Liver (tissue), 9 donors: ENCODE measurements around the gene ARID5B. TPM values are rescaled to one million over a fixed set of nuclear protein-coding genes. Genes with fewer than 3 reads are reported as not detected.

Experiments
- DNase-seq: peaks from one replicate; pipeline ENCODE4 v3.0.0-alpha.2; 2017; ENCODE audit warnings: low spot score
- H3K27ac ChIP-seq, 2 donors: one replicate each; pipeline ENCODE4 v1.7.0; 2013; ENCODE audit warnings: inconsistent platforms in 2 of 2, low read length in 2 of 2, control low read depth in 1 of 2, low read depth in 1 of 2, mild to moderate bottlenecking in 1 of 2
- H3K27me3 ChIP-seq, 4 donors: one replicate each; pipeline versions ENCODE4 v1.6.1 to v1.7.0; 2013; ENCODE audit warnings: low read length in 3 of 4, inconsistent platforms in 1 of 4, mild to moderate bottlenecking in 1 of 4, moderate library complexity in 1 of 4; ENCODE audit not compliant: control insufficient read depth in 4 of 4, insufficient read depth in 4 of 4
- H3K36me3 ChIP-seq, 4 donors: one replicate each; pipeline versions ENCODE4 v1.6.1 to v1.7.0; 2013; ENCODE audit warnings: low read length in 3 of 4, mild to moderate bottlenecking in 3 of 4, low read depth in 1 of 4, moderate library complexity in 1 of 4; ENCODE audit not compliant: control insufficient read depth in 4 of 4, insufficient read depth in 3 of 4
- H3K4me1 ChIP-seq, 4 donors: one replicate each; pipeline versions ENCODE4 v1.6.1 to v1.7.0; 2013; ENCODE audit warnings: low read length in 3 of 4, mild to moderate bottlenecking in 3 of 4, moderate library complexity in 1 of 4; ENCODE audit not compliant: control insufficient read depth in 4 of 4, insufficient read depth in 4 of 4
- H3K4me3 ChIP-seq, 3 donors: one replicate each; pipeline versions ENCODE4 v1.6.1 to v1.7.0; 2013; ENCODE audit warnings: low read length in 3 of 3, control low read depth in 1 of 3, low read depth in 1 of 3, mild to moderate bottlenecking in 1 of 3
- H3K9ac ChIP-seq, 2 donors: one replicate each; pipeline ENCODE4 v1.7.0; 2013; ENCODE audit warnings: low read length in 2 of 2, mild to moderate bottlenecking in 2 of 2, moderate library complexity in 2 of 2, control low read depth in 1 of 2, low read depth in 1 of 2
- H3K9me3 ChIP-seq, 4 donors: one replicate each; pipeline versions ENCODE4 v1.6.1 to v1.7.0; 2013; ENCODE audit warnings: low read length in 3 of 4; ENCODE audit not compliant: control insufficient read depth in 4 of 4
- EGR1 ChIP-seq, 2 donors: IDR thresholded peaks; 2 replicates each; pipeline ENCODE4 v1.6.1; 2016 to 2018; ENCODE audit warnings: antibody characterized with exemption in 2 of 2, low read depth in 2 of 2
- FOXA1 ChIP-seq: IDR thresholded peaks from 2 replicates; pipeline ENCODE4 v1.6.1; 2016; ENCODE audit warnings: antibody characterized with exemption
- GABPA ChIP-seq, 2 donors: IDR thresholded peaks in 1 of 2; conservative IDR thresholded peaks in 1 of 2; 2 replicates each; pipeline ENCODE4 v1.6.1; 2016; ENCODE audit warnings: antibody characterized with exemption in 2 of 2, mild to moderate bottlenecking in 1 of 2, moderate library complexity in 1 of 2
- HNF4A ChIP-seq, 2 donors: conservative IDR thresholded peaks; 2 replicates each; pipeline ENCODE4 v1.6.1; 2016; ENCODE audit warnings: antibody characterized with exemption in 2 of 2, mild to moderate bottlenecking in 2 of 2
- JUND ChIP-seq, 2 donors: IDR thresholded peaks; 2 replicates each; pipeline ENCODE4 v1.6.1; 2016; ENCODE audit warnings: antibody characterized with exemption in 2 of 2
- RAD21 ChIP-seq, 2 donors: IDR thresholded peaks; 2 replicates each; pipeline ENCODE4 v1.6.1; 2016; ENCODE audit warnings: antibody characterized with exemption in 2 of 2, mild to moderate bottlenecking in 2 of 2
- REST ChIP-seq: IDR thresholded peaks from 2 replicates; pipeline ENCODE4 v1.6.1; 2016; ENCODE audit warnings: antibody characterized with exemption, mild to moderate bottlenecking
- SP1 ChIP-seq: IDR thresholded peaks from 2 replicates; pipeline ENCODE4 v1.6.1; 2018; ENCODE audit warnings: antibody characterized with exemption, mild to moderate bottlenecking
- TAF1 ChIP-seq: conservative IDR thresholded peaks from 2 replicates; pipeline ENCODE4 v1.6.1; 2016; ENCODE audit warnings: antibody characterized with exemption, mild to moderate bottlenecking
- ZBTB33 ChIP-seq: IDR thresholded peaks from 2 replicates; pipeline ENCODE4 v1.6.1; 2016; ENCODE audit warnings: antibody characterized with exemption
- WGBS: extraction: QIAGEN DNeasy Blood & Tissue Kit; methylation state at CpG from one replicate; pipeline ENCODE4 v1.1.7; 2013; 5-methylcytosine and 5-hydroxymethylcytosine counted together
- polyA plus RNA-seq, 2 donors: library from polyadenylated mRNA; stranded (reverse) in 1 of 2; unstranded in 1 of 2; fragments of 200-250 nt in 1 of 2; fragments of >200 nt in 1 of 2; fragmentation: Nextera tagmentation in 1 of 2; extraction: Ambion mirVana in 1 of 2; gene quantifications; one replicate each; pipeline versions ENCODE4 v1.2.1 to v1.2.3, GENCODE V29; 2013 to 2015
- total RNA-seq, 2 donors: library from RNA; depleted of rRNA; stranded (reverse); fragments of >200 nt; gene quantifications; one replicate each; pipeline ENCODE4 v1.2.3, GENCODE V29; 2014
- TF ChIP-seq, protein P1 (sequence below): IDR thresholded peaks from 2 replicates; pipeline ENCODE4 v1.6.1; 2016; ENCODE audit warnings: antibody characterized with exemption
- donor health status: healthy.
- donor health status: healthy.
- donor health status: healthy.
- donor health status: healthy.
- donor health status: healthy.

The ARID5B gene
- total and polyA plus RNA-seq, 4 donors = 1.3 to 6.4 (median 5.2) TPM

- no peaks in the 10 kb centered on the region for H3K36me3 ChIP-seq
- H3K4me1 ChIP-seq = peaks cover 0 to 23% (median 18%) of the 10 kb centered on the region in 4 donors
- H3K4me3 ChIP-seq = no peak overlapping the region
- DNase-seq = no peak
- H3K9ac ChIP-seq = no peak overlapping the region
- WGBS = 56% methylated on average over 2 of the region's 2 CpGs
- no peaks in the 10 kb centered on the region for H3K9me3 ChIP-seq
- no peak overlapping the region for H3K27ac ChIP-seq
- no peaks in the 10 kb centered on the region for H3K27me3 ChIP-seq
- no peak for TF ChIP-seq RAD21 (IDR thresholded peaks at IDR 0.05)
- TF ChIP-seq SP1 = no peak
- TF ChIP-seq FOXA1 = no peak
- TF ChIP-seq HNF4A (conservative IDR thresholded peaks at IDR 0.05) = no peak
- no peak for TF ChIP-seq ZBTB33
- TF ChIP-seq TAF1 = no peak
- TF ChIP-seq, protein P1, sequence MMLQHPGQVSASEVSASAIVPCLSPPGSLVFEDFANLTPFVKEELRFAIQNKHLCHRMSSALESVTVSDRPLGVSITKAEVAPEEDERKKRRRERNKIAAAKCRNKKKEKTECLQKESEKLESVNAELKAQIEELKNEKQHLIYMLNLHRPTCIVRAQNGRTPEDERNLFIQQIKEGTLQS = no peak
- no peak for TF ChIP-seq REST
- no peak for TF ChIP-seq EGR1 (IDR thresholded peaks at IDR 0.05; ENCODE audit: low read depth in 2 of 2)
Measured at GRCh38 chr10:61898435-61898778, 3.1 kb upstream of the ARID5B start.

GRCh38 chr10:61899069-61899531, 2.4 kb upstream of the ARID5B start:
- Histone ChIP-seq H3K27me3 (no peaks in the 10 kb centered on the region), H3K4me1 (peaks cover 0 to 23% (median 19%) of the 10 kb centered on the region in 4 donors), H3K9me3 (no peaks in the 10 kb centered on the region), H3K9ac (peak overlapping the region in 1 of 2 donors; percentile 95), H3K36me3 (no peaks in the 10 kb centered on the region), H3K27ac (peak overlapping the region in 1 of 2 donors; percentile 100), H3K4me3 (no peak overlapping the region)
- WGBS = 64% methylated on average over 7 of the region's 7 CpGs
- DNase-seq = no peak
- TF ChIP-seq JUND (IDR thresholded peaks at IDR 0.05) (peak in 1 of 2 donors; percentile 15), RAD21 (IDR thresholded peaks at IDR 0.05) (no peak), TAF1 (no peak)

- no peaks in the 10 kb centered on the region for H3K36me3 ChIP-seq
- no peak for DNase-seq
- H3K4me1 ChIP-seq = peaks cover 0 to 28% (median 24%) of the 10 kb centered on the region in 4 donors
- H3K9me3 ChIP-seq = no peaks in the 10 kb centered on the region
- WGBS = 19% methylated on average over 7 of the region's 7 CpGs
- H3K27ac ChIP-seq = peak overlapping the region; percentile 99 to 100
- H3K4me3 ChIP-seq = peak overlapping the region in 2 of 3 donors; percentile 80 to 93
- H3K9ac ChIP-seq = peak overlapping the region; percentile 48 to 95
- TF ChIP-seq JUND (IDR thresholded peaks at IDR 0.05) (no peak), FOXA1 (no peak), HNF4A (conservative IDR thresholded peaks at IDR 0.05) (no peak), GABPA (IDR thresholded peaks at IDR 0.05 in 1 of 2, conservative IDR thresholded peaks at IDR 0.05 in 1 of 2) (no peak)
- H3K27me3 ChIP-seq = no peaks in the 10 kb centered on the region
Measured at GRCh38 chr10:61899663-61899996, 1.9 kb upstream of the ARID5B start.
